GM12891 (cell line): ENCODE data around the gene COL7A1.

Experiments used
- PAX5 ChIP-seq: IDR thresholded peaks from 2 replicates; pipeline ENCODE4 v1.6.1; 2011; ENCODE audit warnings: low read length, moderate library complexity, mild to moderate bottlenecking; ENCODE audit not compliant: insufficient read depth, severe bottlenecking
- POLR2A ChIP-seq: IDR thresholded peaks from 2 replicates; pipeline ENCODE4 v1.6.1; 2011; ENCODE audit warnings: low read depth, low read length, control low read depth
- POLR2AphosphoS5 ChIP-seq: IDR thresholded peaks from 2 replicates; pipeline ENCODE4 v1.6.1; 2011; ENCODE audit warnings: low read depth, low read length, control low read depth
- POU2F2 ChIP-seq: IDR thresholded peaks from 2 replicates; pipeline ENCODE4 v1.6.1; 2011; ENCODE audit warnings: low read depth, mild to moderate bottlenecking, control low read depth, low read length, moderate library complexity
- SPI1 ChIP-seq: IDR thresholded peaks from 2 replicates; pipeline ENCODE4 v1.6.1; 2011; ENCODE audit warnings: low read depth, low read length, control low read depth
- TAF1 ChIP-seq: IDR thresholded peaks from 2 replicates; pipeline ENCODE4 v1.6.1; 2011; ENCODE audit warnings: low read depth, low read length, control low read depth

DNA sequence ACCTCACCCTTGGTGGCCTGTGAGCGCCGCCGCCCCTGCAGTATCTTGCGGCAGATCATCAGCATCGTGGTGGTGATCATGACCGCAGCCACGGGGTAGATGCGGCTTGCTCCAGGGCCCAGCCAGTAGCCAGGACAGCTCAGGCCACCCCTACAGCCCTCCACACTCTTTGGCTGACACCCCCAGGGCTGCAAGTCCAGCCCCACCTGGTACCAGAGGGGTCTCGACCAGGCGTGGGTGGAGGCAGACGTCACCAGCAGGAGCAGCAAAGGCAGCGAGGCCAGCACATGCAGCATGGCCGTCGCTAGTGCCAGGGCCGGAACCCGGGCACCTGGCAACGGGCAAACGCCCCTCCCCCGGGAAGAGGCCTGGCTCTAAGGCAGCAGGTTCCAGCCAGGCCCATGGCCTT lies 26.3 kb upstream of the COL7A1 start, which contains the start of gene TMEM89:
- TF ChIP-seq POLR2A = no peak
- no peak for TF ChIP-seq POU2F2
- TF ChIP-seq POLR2AphosphoS5 = no peak
- no peak for TF ChIP-seq TAF1
- TF ChIP-seq SPI1 = no peak
- TF ChIP-seq PAX5 = no peak
